HG02981 (cell line): Measurements from ENCODE around the gene COMT.

Experiments used
- ATAC-seq: cut with Tn5 transposase; IDR thresholded peaks from one replicate; pipeline ENCODE4 v1.9.1; 2021; ENCODE audit warnings: mild to moderate bottlenecking, moderate library complexity; ENCODE audit not compliant: unreplicated experiment

The COMT gene

DNA sequence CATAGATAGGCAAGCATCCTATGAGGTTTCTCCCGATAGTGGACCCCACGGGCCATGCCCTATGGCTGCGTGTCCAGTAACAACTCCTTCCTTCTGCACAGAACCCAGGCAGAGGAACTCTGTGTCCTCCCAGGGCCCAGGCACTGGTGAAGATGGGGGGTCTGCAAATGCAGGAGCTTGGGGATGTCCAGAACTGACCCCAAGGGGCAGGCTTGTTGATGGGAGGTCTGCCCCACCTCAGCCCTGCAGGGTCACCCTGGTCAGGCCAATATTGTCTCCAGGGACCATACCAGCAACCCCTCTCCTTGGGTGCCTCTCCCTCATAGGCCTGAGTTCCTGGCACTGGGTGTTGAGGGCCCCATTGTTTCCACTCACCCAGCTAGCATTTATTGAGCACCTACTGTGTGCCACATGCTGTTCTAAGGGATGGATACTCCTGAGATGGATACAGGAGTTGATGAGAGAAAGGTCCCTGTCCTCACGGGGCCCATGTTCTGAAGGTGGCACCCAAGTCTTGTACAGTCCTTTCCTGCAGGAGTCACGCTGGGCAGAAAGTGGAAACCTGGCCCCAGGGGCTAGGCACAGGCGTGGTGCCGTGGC lies 26.4 kb downstream of the COMT start:
- no peak for ATAC-seq

DNA sequence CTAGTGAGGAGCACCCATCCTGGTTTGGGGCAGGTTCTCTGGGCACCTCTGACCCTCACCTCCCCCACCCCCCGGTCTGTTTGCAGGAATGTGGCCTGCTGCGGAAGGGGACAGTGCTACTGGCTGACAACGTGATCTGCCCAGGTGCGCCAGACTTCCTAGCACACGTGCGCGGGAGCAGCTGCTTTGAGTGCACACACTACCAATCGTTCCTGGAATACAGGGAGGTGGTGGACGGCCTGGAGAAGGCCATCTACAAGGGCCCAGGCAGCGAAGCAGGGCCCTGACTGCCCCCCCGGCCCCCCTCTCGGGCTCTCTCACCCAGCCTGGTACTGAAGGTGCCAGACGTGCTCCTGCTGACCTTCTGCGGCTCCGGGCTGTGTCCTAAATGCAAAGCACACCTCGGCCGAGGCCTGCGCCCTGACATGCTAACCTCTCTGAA lies 26.9 kb downstream of the COMT start:
- no peak for ATAC-seq

DNA sequence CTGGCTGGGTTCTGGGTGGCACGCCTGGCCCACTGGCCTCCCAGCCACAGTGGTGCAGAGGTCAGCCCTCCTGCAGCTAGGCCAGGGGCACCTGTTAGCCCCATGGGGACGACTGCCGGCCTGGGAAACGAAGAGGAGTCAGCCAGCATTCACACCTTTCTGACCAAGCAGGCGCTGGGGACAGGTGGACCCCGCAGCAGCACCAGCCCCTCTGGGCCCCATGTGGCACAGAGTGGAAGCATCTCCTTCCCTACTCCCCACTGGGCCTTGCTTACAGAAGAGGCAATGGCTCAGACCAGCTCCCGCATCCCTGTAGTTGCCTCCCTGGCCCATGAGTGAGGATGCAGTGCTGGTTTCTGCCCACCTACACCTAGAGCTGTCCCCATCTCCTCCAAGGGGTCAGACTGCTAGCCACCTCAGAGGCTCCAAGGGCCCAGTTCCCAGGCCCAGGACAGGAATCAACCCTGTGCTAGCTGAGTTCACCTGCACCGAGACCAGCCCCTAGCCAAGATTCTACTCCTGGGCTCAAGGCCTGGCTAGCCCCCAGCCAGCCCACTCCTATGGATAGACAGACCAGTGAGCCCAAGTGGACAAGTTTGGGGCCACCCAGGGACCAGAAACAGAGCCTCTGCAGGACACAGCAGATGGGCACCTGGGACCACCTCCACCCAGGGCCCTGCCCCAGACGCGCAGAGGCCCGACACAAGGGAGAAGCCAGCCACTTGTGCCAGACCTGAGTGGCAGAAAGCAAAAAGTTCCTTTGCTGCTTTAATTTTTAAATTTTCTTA lies 27.8 kb downstream of the COMT start:
- ATAC-seq: no peak

DNA sequence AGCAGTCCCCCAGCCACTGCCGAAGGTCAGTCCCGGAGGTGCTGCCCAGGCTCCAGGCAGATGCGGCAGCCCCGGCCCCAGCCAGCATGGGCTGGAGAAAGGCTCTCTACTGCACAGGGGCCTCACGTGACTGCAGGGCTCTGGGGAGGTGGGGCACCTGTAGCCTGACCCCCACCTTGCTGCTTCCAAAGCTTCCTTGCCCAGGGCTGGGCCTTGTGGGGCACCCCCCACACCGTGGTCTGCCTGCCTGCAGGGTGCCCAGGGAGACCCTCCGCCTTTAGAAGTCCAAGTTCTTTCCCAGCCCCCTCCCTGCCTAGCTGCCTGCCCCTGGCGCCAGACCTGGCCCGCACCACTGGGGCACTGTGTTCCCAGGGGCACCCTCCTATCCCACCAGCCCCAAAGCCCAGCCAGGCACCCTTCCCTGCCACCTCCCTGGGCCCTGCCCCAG lies 28.5 kb downstream of the COMT start:
- no peak for ATAC-seq

DNA sequence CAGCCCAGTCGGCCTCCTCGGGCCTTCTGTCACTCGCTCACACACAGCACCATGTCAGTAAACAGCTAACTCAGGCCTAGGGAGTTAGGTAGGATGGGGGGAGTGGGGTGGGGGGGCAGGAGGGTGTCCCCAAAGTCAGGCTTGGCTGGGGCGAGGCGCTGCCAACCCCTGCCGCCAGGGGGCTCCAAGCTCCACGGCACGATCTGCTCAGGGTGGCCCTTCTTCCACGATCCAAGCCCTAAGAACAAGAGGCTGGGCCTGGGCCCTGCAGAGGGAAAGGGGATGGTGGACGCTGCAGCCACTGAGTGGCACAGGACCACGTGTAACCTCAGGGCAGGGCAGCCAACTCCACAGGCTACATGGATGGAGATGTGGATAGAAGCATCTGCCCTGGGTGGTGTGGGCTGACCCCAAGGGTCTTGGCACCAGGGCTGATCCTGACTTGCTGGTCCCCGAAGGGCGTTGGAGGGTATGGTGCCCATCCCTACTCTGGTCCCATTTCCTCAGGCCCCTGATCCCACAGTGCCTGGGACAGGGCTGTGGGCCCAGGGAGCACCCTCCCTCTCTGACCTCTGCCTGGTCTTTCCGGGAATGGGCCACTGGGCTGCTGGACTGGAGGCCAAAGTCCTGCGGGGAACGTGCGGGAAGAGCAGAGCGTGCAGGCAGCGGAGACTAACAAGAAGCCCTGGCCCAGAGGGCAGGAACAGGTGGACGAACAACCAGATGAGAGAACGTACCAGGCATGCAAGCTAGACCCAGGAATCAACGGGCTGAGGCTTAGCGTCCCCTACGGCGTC lies 29.1 kb downstream of the COMT start:
- no peak for ATAC-seq

DNA sequence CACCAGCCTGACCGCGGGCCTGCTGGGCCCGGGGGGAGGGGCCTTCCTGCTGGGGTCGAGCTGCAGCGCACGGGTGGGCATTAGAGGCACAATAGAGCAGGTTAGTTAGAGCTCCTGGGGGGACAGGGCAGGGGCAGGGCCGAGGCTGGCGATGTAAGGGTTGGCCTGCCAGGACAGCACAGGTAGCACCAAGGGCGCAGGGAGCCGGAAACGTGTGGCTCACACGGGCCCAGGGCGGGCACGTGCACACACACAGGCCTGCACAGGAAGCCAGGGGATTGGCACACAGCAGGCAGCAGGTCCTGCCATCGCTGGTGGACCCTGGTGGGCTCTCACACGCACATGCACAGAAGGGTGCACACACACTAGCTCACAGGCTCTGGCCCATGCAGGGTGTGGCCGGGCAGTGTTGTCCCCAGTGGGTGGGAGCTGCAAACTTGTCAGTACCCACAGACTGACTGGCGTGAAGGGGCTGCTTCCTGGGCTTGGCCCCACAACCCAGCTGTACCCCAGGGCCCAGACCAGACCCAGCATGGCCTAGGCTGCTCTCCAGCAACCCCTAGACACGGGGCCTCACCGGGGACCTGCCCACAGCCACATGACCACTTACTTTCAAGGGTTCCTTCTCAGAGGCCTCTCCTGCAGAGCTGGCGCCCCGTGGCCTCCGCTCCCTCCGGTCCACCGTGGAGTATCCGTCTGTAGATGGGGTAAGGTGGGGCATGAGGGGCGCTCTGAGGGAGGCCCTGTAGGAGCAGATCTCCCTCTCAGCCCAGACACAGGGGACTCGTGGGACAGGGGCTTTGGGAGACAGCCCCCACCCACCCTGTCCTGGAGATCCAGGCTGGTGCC lies 29.9 kb downstream of the COMT start:
- no peak for ATAC-seq

DNA sequence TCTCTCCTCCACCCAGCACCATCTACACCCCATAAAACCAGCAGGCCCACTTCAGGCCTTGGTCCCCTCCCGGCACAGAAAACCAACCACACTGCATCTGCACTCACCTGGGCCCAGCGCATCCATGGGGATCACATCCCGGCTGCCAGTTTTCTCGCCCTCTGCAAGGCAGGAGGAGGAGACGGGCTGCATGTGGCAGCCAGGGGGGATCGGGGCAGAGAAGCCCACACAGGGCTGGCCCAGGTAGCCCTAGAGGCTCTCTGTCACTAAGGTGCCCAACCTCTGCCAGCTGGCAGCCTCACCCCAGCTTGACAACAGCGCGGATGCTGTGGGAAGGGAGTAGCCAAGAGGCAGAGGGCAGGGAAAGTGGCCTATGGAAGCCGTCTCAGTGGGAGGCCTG lies 30.7 kb downstream of the COMT start:
- no peak for ATAC-seq

DNA sequence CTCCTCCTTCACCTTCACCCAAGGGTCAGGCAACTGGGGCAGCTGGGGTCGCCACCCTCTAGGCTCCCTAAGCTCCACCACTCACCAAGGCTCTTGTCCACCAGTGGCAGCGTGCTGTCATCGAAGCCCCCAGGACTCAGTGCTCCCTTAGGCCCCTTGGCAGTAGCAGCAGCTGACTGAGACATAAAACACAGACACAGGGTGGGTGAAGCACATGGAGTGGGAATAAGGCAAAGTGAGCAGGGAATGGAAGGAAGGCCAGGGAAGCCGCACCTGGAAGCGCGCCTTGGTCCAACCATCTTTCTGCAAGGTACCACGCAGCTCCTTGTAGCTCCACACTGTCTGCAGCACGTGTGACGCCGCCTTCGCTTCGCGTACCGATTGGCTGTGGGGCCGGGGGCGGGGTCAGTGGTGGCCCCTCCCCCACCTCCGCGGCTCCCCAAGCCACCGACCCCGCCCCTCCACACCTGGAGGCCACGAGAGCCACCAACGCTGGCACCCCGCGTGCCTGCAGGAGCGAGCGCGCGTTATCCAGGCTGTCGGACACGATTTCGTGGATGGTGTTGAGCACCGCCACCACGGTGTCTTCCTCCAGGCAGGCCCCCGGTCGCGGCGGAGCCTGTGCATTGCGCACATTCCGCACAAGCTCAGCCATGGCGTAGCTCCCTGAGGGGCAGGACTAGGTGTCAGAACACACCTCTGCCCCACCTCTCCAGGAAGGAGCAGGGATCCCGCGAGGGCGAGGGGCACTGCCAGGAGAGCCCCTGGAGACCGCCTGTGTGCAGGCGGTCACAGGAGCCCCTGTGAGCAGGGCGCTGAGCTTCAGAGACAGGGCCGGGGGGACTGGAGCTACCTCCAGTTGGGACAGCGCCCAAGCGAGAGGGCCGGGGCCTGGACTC lies 31.3 kb downstream of the COMT start:
- ATAC-seq: no peak

DNA sequence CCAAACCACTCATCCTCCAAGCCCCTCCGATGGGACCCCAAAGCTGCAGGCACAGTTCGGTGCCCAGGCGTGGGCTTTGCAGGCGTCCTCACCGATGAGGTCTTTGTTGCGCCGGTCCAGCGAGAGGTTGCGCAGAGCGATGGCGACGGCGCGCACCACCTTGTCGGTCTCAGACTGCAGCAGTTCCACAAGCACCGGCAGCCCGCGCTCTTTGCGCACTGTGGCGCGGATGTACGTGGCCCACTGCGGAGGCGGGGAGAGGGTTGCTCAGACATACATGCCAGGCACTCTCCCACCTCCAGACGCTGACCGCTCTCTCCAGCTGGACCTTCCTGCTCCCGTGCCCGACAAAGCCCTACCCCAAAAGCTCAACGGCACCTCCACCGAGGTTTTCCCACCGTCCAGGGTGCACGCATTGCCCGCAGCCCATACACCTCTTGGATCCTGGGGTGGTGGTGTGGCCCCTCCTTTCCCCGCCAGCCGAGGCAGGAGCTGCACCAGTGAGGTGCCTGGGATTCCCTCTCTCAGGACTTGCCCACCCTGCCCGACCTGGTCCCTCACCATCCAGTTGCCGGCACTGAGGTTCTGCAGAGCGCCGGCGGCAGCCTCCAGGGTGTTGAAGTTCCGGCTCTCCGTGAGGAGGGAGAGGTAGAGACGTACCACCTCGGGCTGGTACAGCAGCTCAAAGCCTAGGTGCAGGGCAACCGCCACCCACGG lies 32.1 kb downstream of the COMT start:
- no peak for ATAC-seq

DNA sequence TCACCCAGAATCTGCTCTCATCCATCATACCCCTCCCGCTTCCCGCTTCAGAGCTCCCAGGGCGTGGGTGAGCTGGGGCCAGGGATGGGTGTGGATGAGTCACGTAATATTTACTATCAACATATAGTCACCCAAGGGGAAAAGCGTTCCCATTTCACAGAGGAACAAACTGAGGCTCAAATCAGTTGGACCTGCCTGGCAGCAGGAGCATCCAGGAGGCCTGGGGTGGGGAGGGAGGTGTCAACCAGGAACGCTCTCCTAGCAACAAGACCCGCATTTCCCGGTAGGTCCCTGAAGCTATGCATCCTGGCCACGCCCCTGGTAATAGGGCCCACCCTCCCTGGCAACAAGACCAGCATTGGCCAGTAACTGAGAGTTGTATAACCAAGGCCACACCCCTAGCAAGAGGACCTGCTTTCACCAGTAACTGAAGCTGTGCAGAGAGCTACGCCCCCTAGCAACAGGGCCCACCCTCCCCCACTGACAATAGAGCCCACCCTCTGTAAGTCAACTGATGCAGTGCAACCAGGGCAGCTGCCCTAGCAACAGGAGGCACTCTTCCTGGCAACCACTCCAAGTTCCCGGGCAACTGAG lies 32.8 kb downstream of the COMT start:
- ATAC-seq: no peak

DNA sequence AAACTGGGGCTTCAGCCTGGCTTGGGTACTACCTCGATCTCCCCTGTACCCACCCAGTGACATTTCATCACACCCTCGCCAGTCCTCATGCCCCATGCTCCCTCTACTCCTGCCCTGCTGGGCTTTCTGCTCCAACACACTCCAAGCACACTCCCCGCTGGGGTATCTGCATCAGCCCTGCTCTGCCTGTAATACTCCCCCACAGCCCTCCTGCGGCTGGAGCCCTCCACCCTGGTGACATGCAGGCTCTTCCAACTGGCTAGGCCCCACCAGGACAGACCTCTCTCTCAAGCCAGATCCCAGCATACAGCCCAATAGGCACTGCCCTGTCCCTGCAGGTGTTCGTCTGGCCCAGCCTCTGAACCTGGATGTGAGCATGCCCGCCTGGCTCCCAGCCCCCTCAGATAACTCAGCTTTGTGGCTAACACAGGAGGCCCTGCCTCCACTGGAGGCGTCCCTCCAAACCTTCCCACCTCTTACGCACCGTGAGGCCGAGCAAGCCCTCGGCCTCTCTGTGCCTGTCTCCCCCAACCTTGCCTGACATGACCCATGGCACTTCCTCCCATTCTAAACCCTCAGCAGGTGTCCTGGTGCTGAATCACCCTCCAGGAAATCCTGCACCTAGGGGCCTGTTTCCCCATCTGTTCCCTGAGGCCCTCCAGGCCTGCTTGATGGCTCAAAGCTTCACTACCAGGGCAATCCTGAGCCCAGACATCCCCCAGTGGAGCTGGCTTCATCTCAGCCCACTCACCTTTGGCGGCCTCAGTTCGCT lies 33.5 kb downstream of the COMT start:
- no peak for ATAC-seq

DNA sequence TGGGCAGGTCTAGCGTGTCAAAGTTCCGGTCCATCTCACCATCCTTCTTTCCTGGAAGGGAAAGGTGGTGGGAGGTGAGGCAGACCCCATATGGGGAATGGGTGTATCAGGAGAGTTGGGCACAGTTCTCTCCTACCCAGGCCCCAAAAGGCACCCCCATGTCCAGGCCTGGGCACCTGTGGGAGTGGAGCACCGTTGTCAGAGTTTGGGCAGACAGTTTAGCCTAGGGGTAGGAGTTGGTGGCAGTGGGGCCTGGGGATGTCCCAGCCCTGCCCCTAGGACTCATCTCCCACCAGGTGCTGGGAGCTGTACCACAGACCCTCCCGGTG lies 34.1 kb downstream of the COMT start:
- no peak for ATAC-seq

DNA sequence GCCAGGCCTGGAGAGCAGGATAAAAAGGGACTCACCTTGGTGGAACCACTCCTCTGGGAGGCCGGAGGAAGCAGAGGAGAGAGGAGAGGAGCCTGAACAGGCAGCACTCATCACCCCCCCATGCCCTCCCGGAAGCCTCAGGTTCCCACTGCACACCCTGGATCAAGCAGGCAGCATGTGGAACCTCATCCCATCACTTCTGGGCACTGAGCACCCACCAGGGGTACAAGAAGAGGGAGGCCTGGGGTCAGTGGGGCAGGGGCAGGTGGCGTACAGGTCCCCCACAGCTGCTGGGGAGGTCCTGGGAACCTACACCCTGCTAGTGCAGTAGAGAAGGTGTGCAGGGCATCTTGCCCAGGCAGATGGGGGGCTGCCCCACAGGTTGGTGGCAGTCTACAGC lies 35.1 kb downstream of the COMT start:
- no peak for ATAC-seq

DNA sequence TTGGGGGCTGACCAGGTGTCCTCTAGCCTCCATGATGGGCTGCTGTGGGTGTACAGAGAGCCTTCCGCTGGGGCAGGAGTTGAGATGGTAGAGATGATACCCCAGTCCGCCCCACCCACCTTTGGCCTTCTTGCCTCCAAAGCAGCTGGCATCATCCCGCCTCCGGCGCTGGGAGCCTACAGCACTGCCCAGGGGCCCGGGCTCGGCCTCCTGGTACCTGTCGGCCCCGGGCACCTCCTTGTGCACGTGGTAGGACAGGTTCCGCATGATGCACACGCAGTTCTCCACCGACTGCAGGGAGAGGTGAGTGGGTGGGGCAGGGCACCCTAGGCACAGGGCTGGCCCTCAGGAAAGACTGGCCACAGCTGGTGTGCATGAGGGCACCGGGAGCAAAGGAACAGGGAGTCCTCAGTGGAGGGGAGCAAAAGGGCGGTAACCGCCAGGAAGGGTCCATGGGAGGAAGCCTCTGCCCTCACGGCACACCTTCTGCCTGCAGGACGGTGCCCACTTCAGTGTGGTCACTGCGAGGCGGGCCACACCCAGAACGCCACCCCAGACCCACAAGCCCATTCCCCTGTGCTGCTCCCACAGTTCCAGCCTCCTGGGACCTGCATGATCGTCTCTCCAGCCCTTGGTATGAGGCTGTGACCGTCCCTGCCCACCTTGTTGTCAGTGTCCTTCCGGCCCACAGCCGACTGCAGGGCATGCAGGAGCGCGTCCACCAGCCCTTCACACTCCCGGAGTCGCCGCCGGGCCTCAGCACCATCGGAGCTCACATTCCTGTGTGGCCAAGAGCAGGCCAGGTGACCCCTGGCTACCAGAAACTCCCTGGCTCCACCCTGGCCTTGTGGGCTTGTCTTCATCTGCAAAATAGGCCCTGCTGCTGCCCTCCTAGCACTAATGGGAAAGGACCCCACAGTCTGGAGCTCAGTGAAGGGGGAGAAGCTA lies 36.0 kb downstream of the COMT start:
- no peak for ATAC-seq

DNA sequence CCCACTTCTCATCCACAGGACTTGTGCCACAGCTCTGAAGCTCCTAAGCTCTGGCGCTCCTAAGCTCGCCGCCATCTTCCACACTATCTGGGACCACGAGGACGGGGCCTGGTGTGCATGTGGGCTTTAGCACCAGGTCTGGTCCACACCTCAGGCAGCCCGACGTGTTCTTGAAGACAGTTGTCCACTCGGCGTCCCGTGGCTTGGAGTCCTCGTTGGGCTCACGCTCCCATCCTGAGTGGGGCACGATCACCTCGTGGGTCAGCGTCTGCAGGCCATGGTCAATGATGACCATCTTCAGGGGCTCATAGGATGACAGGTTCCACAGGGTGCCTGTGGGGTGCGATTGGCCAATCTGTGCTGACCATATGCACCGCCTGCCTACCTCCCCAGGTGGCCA lies 37.2 kb downstream of the COMT start:
- no peak for ATAC-seq

DNA sequence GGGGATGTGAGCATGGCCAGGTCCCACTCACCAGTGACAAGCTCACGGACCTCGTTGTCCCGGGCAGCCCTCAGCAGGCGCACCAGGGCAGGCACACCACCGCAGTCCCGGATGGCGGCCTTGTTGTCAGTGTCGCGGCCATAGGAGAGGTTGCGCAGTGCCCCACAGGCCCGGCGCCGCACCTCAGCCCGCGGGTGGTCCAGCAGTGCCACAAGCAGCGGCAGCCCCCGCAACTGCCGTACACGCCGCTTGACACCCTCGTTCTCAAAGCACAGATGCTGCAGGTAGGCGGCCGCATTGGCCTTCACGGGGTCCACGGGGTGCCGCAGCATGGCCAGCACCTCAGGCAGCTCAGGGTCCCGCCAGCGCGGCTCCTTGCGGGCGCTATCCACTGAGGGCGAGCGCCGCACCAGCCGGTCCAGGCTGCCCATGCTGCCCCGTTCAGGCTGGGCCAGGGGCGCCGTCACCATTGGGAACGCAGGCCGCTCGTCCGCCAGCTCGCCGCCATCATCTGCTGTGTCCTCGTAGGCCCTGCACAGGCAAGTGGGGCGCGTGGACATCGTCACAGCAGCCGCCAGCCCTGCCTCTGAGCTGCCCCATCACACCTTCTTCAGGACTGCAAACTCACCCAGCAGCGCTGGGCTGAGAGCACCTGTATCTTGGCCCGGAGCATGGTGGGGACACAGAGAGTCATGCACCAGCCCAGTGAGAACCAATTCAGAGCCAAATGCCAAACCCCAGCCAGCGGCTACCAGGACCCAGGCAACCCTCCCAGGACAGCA lies 38.3 kb downstream of the COMT start:
- ATAC-seq: no peak
